ENCODE results near the gene AMFR. TPM values are rescaled to one million over a fixed set of nuclear protein-coding genes. Genes with fewer than 3 reads are reported as not detected.

Gene AMFR
- total and polyA plus RNA-seq, 2 of the 8 experiments (the other 6 are each of a cell fraction or from before 2014, with no cell fraction given), result 18.6 to 21.7 TPM

DNA sequence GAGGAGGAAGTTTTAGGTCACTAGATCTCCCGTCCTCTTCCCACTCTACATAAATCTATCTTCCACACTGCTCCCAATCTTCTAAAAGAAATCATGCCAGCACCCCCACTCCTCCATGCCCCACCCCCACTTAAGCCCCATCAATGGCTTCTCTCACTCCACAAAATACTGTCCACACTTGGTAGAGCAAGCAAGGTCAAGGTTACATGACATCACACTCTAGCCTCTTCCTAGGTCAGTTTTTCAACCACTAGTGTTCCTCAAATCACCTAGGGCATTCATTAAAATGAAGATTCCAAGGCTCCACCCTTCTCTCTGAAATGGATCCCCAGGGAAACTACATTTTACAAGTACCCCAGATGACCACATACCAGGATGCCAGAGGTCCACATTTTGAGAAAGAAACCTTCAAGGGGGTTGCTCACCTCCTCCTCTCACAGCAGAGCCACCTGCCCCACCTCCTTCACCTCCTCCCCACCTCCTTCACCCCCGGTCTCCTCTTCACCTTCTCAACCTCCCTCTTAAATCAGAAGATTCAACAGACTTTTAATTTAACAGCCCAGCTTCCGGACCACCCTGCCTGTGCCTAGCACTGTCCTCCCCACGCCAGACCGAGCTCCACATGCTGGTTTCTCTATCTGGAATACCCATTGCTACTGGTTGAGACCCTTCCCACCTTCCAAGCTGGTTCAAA lies 3.2 kb downstream of the AMFR start (continued):
- TF ChIP-seq, protein P1, sequence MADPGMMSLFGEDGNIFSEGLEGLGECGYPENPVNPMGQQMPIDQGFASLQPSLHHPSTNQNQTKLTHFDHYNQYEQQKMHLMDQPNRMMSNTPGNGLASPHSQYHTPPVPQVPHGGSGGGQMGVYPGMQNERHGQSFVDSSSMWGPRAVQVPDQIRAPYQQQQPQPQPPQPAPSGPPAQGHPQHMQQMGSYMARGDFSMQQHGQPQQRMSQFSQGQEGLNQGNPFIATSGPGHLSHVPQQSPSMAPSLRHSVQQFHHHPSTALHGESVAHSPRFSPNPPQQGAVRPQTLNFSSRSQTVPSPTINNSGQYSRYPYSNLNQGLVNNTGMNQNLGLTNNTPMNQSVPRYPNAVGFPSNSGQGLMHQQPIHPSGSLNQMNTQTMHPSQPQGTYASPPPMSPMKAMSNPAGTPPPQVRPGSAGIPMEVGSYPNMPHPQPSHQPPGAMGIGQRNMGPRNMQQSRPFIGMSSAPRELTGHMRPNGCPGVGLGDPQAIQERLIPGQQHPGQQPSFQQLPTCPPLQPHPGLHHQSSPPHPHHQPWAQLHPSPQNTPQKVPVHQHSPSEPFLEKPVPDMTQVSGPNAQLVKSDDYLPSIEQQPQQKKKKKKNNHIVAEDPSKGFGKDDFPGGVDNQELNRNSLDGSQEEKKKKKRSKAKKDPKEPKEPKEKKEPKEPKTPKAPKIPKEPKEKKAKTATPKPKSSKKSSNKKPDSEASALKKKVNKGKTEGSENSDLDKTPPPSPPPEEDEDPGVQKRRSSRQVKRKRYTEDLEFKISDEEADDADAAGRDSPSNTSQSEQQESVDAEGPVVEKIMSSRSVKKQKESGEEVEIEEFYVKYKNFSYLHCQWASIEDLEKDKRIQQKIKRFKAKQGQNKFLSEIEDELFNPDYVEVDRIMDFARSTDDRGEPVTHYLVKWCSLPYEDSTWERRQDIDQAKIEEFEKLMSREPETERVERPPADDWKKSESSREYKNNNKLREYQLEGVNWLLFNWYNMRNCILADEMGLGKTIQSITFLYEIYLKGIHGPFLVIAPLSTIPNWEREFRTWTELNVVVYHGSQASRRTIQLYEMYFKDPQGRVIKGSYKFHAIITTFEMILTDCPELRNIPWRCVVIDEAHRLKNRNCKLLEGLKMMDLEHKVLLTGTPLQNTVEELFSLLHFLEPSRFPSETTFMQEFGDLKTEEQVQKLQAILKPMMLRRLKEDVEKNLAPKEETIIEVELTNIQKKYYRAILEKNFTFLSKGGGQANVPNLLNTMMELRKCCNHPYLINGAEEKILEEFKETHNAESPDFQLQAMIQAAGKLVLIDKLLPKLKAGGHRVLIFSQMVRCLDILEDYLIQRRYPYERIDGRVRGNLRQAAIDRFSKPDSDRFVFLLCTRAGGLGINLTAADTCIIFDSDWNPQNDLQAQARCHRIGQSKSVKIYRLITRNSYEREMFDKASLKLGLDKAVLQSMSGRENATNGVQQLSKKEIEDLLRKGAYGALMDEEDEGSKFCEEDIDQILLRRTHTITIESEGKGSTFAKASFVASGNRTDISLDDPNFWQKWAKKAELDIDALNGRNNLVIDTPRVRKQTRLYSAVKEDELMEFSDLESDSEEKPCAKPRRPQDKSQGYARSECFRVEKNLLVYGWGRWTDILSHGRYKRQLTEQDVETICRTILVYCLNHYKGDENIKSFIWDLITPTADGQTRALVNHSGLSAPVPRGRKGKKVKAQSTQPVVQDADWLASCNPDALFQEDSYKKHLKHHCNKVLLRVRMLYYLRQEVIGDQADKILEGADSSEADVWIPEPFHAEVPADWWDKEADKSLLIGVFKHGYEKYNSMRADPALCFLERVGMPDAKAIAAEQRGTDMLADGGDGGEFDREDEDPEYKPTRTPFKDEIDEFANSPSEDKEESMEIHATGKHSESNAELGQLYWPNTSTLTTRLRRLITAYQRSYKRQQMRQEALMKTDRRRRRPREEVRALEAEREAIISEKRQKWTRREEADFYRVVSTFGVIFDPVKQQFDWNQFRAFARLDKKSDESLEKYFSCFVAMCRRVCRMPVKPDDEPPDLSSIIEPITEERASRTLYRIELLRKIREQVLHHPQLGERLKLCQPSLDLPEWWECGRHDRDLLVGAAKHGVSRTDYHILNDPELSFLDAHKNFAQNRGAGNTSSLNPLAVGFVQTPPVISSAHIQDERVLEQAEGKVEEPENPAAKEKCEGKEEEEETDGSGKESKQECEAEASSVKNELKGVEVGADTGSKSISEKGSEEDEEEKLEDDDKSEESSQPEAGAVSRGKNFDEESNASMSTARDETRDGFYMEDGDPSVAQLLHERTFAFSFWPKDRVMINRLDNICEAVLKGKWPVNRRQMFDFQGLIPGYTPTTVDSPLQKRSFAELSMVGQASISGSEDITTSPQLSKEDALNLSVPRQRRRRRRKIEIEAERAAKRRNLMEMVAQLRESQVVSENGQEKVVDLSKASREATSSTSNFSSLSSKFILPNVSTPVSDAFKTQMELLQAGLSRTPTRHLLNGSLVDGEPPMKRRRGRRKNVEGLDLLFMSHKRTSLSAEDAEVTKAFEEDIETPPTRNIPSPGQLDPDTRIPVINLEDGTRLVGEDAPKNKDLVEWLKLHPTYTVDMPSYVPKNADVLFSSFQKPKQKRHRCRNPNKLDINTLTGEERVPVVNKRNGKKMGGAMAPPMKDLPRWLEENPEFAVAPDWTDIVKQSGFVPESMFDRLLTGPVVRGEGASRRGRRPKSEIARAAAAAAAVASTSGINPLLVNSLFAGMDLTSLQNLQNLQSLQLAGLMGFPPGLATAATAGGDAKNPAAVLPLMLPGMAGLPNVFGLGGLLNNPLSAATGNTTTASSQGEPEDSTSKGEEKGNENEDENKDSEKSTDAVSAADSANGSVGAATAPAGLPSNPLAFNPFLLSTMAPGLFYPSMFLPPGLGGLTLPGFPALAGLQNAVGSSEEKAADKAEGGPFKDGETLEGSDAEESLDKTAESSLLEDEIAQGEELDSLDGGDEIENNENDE (IDR thresholded peaks at IDR 0.05; ENCODE audit: insufficient replicate concordance, low read length), result no peak
- TF ChIP-seq YY1 (IDR thresholded peaks at IDR 0.05; ENCODE audit: low read depth, low read length) (no peak), SIRT6 (IDR thresholded peaks at IDR 0.05; ENCODE audit: low read length) (no peak), RNF2 (IDR thresholded peaks at IDR 0.05; ENCODE audit: borderline replicate concordance, low read depth, low read length, missing control alignments, poor library complexity, severe bottlenecking) (no peak)
